Pancreas (tissue), 10 donors: ENCODE results near the gene SMYD1. TPM values are rescaled to one million over a fixed set of nuclear protein-coding genes. Genes with fewer than 3 reads are reported as not detected.

ENCODE experiments used
- ATAC-seq, 4 donors: fragments of 200-7000 bp; cut with Tn5 transposase; one replicate each; pipeline versions ENCODE4 v1.8.0 to v1.9.1; 2020; ENCODE audit warnings: mild to moderate bottlenecking in 4 of 4, moderate library complexity in 4 of 4
- DNase-seq, 6 donors: peaks; one replicate each; pipeline ENCODE4 v3.0.0-alpha.2; 2020
- FAIRE-seq: peaks from 2 replicates; lab custom pipeline; 2012; peaks lifted over from hg19 to GRCh38; lab: Jason Lieb, UNC
- H3K27ac ChIP-seq, 4 donors: fragments of 200-600 bp; sonication (generic); 1 replicate in 3 of 4; 2 replicates in 1 of 4; pipeline versions ENCODE4 v1.5.0 to v1.8.0; 2020
- H3K27me3 ChIP-seq, 4 donors: fragments of 200-600 bp; one replicate each; pipeline ENCODE4 v1.8.0; 2021
- H3K36me3 ChIP-seq, 3 donors: fragments of 200-600 bp; sonication (generic) in 1 of 3; one replicate each; pipeline versions ENCODE4 v1.5.0 to v1.8.0; 2020 to 2021
- H3K4me1 ChIP-seq, 3 donors: fragments of 200-600 bp; one replicate each; pipeline ENCODE4 v1.8.0; 2021
- H3K4me3 ChIP-seq, 4 donors: fragments of 200-600 bp; sonication (generic) in 2 of 4; one replicate each; pipeline versions ENCODE4 v1.5.0 to v1.8.0; 2020 to 2021
- H3K9me3 ChIP-seq, 4 donors: fragments of 200-600 bp; one replicate each; pipeline ENCODE4 v1.8.0; 2021
- CTCF ChIP-seq, 4 donors: fragments of 200-600 bp; sonication (generic) in 3 of 4; IDR thresholded peaks; one replicate each; pipeline versions ENCODE4 v1.5.0 to v1.8.0; 2021; ENCODE audit warnings: antibody characterized with exemption in 4 of 4
- WGBS, 2 donors: extraction: QIAGEN DNeasy Blood & Tissue Kit; methylation state at CpG; one replicate each; pipeline ENCODE4 v1.1.7; 2013; 5-methylcytosine and 5-hydroxymethylcytosine counted together
- intact Hi-C, 3 donors: fragments of 100-400 bp; cut with DNase I; formaldehyde crosslinking; loops; one replicate each; pipeline versions ENCODE4 v1.11.1 to v1.14.2; 2022
- polyA plus RNA-seq, 2 donors: library from polyadenylated mRNA; stranded (reverse); fragments of 200-250 nt; gene quantifications; one replicate each; pipeline ENCODE4 v1.2.3, GENCODE V29; 2013
- total RNA-seq, 6 donors: library from RNA; stranded (reverse); fragmentation: NEBNext Ultra II Directional in 4 of 6; extraction: Animal tissue kit (Norgen Biotek cat#: 25700) in 4 of 6; gene quantifications; one replicate each; pipeline versions ENCODE4 v1.2.1 to v1.2.4, GENCODE V29; 2021 to 2023
- donor health status: healthy with polysubstance abuse.
- donor health status: DM: no; HTN: no; CAD: no; lungs with moderate emphysema.
- donor health status: DM: no; HTN: no; CAD: no.
- donor health status: control.
- donor health status: control.
- donor health status: Bipolar disorder and iron deficiency.
- donor health status: DM: yes; HTN: yes; CAD: no.
- donor health status: DM: no; HTN: no; CAD: no.
- donor health status: DM: no; HTN: no; CAD: no.
- donor health status: DM: yes; HTN: yes; CAD: no.

Gene SMYD1
- total and polyA plus RNA-seq, 8 donors = 0.06 to 0.16 TPM; not detected in 6

GRCh38 chr2:88082781-88083180 is 15.2 kb downstream of the SMYD1 start:
- Histone ChIP-seq H3K36me3 (no peaks in the 10 kb centered on the region), H3K4me1 (no peaks in the 10 kb centered on the region), H3K9me3 (no peaks in the 10 kb centered on the region), H3K27ac (peak overlapping the region; percentile 28 to 55 (median 48)), H3K4me3 (no peak overlapping the region), H3K27me3 (no peaks in the 10 kb centered on the region)
- DNase-seq (no peak), FAIRE-seq (no peak), ATAC-seq (peak in 3 of 4 donors; percentile 28 to 74 (median 73))
- TF ChIP-seq CTCF (IDR thresholded peaks at IDR 0.05) = no peak
- intact Hi-C loops = no loop called here
- WGBS, 2 donors = 84% methylated on average over 1 of the region's 1 CpG

GRCh38 chr2:88085099-88085498 is 17.5 kb downstream of the SMYD1 start:
- intact Hi-C loops = no loop called here
- H3K4me1 ChIP-seq = no peaks in the 10 kb centered on the region
- DNase-seq = no peak
- H3K9me3 ChIP-seq = no peaks in the 10 kb centered on the region
- FAIRE-seq = no peak
- no peaks in the 10 kb centered on the region for H3K27me3 ChIP-seq
- H3K4me3 ChIP-seq = no peak overlapping the region
- no peak for TF ChIP-seq CTCF (IDR thresholded peaks at IDR 0.05)
- 88 to 94% methylated on average over 2 of the region's 2 CpGs for WGBS, 2 donors
- H3K36me3 ChIP-seq = no peaks in the 10 kb centered on the region
- ATAC-seq = no peak
- no peak overlapping the region for H3K27ac ChIP-seq

- 67 to 76% methylated on average over 5 of the region's 5 CpGs for WGBS, 2 donors
- H3K4me3 ChIP-seq = no peak overlapping the region
- no peak for FAIRE-seq
- H3K4me1 ChIP-seq = no peaks in the 10 kb centered on the region
- H3K27ac ChIP-seq = no peak overlapping the region
- H3K36me3 ChIP-seq = no peaks in the 10 kb centered on the region
- DNase-seq = no peak
- no peak for TF ChIP-seq CTCF (IDR thresholded peaks at IDR 0.05)
- intact Hi-C loops = no loop called here
- no peaks in the 10 kb centered on the region for H3K9me3 ChIP-seq
- no peak for ATAC-seq
- no peaks in the 10 kb centered on the region for H3K27me3 ChIP-seq
Measured at GRCh38 chr2:88085602-88086001, 18.0 kb downstream of the SMYD1 start.

GRCh38 chr2:88086401-88086800 is 18.8 kb downstream of the SMYD1 start:
- no peak for DNase-seq
- no peak for FAIRE-seq
- H3K27ac ChIP-seq = no peak overlapping the region
- intact Hi-C loops = no loop called here
- no peaks in the 10 kb centered on the region for H3K36me3 ChIP-seq
- no peak for TF ChIP-seq CTCF (IDR thresholded peaks at IDR 0.05)
- H3K27me3 ChIP-seq = no peaks in the 10 kb centered on the region
- H3K4me1 ChIP-seq = no peaks in the 10 kb centered on the region
- no peaks in the 10 kb centered on the region for H3K9me3 ChIP-seq
- WGBS, 2 donors = 80 to 92% methylated on average over 9 of the region's 9 CpGs
- no peak for ATAC-seq
- no peak overlapping the region for H3K4me3 ChIP-seq

- 88 to 96% methylated on average over 2 of the region's 2 CpGs for WGBS, 2 donors
Measured at GRCh38 chr2:88087073-88087472, 19.4 kb downstream of the SMYD1 start.

More at GRCh38 chr2:88087073-88087472, 19.4 kb downstream of the SMYD1 start:
- no peak for TF ChIP-seq CTCF (IDR thresholded peaks at IDR 0.05)
- H3K9me3 ChIP-seq = no peaks in the 10 kb centered on the region
- DNase-seq = no peak
- intact Hi-C loops = no loop called here
- no peak for FAIRE-seq
- H3K4me1 ChIP-seq = no peaks in the 10 kb centered on the region
- no peaks in the 10 kb centered on the region for H3K36me3 ChIP-seq
- no peak overlapping the region for H3K4me3 ChIP-seq
- no peak for ATAC-seq
- no peak overlapping the region for H3K27ac ChIP-seq
- no peaks in the 10 kb centered on the region for H3K27me3 ChIP-seq
